DMS114 treated with DMSO at 0.1 percent for 48 hours (cell line): ENCODE results near the gene SCN1B.
"Not testable (repeated sequence)": the region's sequence is repeated elsewhere in the genome, so short reads cannot be mapped to it uniquely, and the experiment has no call there.

Source experiments
- DNase-seq: peaks from one replicate; lab custom pipeline; 2025; ENCODE audit not compliant: unreplicated experiment; lab: John Stamatoyannopoulos, UW

The SCN1B gene

GRCh38 chr19:35015954-35016351, 14.3 kb upstream of the SCN1B start:
- DNase-seq: no peak

GRCh38 chr19:35017507-35017906, 12.8 kb upstream of the SCN1B start:
- DNase-seq: no peak

DNA sequence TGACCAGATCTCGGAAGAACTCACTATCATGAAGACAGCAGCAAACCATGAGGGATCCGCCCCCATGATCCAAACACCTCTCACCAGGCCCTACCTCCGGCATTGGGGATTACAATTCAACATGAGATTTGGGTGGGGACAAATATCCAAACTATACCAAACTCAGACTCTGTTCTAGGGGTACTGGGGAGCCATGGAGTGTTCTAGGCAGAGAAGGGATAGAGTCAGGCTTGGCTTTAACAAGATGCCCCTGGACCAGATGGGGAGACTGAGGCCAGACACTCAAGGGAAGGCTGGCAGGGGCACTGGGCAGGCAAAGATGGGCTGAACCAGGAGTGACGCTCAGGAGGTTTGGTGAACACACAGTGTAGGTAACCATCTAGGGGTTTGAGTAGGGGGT, 11.9 kb upstream of the SCN1B start:
- no peak for DNase-seq

- no peak for DNase-seq
Observed at GRCh38 chr19:35019144-35019543, 11.1 kb upstream of the SCN1B start.

DNA sequence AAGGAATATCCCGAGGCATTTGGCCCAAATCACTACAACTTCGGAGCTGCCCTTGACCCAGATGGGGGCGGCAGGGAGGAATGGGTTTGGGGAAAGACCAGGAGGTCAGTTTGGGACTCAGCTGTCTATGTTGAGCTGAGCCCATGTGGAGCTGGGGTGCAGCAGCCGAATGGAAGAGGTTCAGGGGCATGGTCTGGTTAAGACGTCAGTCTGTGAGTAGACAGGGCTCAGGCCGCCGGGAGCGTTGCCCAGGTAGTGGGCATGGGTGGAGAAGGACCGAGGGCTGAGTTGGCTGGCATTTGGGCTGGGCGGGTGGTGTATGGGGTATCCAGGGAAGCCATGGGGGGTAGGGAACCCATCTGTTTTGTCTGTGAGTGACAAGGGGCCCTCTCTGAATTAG, 9.3 kb upstream of the SCN1B start:
- no peak for DNase-seq

- DNase-seq: no peak
Observed at GRCh38 chr19:35021596-35021995, 8.7 kb upstream of the SCN1B start.

DNA sequence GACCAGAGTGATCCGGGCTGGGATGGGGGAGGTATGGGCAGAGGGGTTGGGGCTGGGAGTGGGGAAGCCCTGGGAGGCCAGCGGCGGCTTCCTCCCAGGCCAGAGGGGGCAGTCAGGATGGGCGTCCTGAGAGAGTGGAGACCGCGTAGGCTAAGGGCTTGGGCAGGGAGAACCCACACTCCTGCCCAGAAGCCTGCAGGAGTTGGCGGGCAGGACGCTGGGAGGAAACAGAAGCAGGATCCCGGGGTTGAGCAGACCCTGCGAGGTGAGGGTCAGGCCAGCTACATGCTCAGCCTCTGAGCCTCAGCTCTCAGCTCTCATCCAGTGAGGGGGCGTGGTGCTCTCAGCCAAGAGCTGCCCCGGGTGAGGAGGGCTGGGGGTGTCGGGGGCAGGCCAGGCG, 7.8 kb upstream of the SCN1B start:
- DNase-seq: no peak

DNA sequence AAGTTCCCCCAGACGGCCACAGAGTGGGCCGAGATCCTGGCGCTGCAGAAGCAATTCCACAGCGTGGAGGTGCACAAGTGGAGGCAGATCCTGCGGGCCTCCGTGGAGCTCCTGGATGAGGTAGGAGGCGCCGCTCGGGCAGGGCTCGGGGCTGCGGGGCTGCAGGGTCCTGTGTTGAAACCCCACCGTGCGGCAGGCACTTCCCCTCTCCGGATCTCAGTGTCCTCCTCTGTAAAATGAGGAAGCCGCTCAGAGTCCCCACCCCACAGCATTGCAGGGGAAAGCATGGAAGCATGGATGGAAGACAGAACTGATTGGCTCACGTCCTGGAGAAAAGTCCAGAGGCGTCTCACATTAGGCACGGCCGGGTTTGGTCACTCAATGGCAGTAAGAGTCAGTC, 6.8 kb upstream of the SCN1B start:
- DNase-seq: no peak

DNA sequence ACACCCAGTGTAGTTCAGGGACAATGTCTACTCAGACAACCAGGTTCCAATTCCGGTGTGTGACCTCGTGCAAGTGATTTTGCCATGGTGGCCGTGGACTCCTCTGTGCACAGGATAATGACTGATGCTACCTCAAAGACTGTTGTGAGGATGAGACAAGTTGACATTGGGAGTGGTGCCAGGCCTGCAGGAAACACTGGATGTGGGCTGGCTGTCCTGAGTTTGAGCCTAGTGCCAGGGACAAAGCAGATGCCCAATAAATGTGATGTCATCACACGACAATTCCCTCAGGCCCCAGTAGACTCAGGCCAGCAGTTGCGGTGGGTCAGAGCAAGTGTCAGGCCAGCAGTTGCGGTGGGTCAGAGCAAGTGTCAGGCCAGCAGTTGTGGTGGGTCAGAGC, 6.2 kb upstream of the SCN1B start:
- DNase-seq: no peak

DNA sequence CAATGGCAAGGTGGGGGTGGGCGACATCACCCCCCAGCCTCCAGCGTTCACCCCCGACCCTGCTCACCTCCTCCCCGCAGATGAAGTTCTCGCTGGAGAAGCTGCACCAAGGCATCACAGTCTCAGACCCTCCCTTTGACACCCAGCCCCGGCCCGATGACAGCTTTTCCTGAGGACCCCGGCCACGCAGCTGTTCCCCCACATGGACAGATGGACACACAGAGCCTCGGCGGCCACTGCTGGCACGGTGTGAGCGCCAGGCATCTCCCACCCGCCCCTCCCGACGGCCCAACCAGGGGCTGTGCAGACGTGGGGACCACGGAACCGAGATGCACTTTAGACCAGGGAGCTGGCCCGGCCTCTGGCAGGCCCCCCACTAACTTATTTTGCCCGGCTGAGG, 4.3 kb upstream of the SCN1B start:
- DNase-seq: no peak

DNA sequence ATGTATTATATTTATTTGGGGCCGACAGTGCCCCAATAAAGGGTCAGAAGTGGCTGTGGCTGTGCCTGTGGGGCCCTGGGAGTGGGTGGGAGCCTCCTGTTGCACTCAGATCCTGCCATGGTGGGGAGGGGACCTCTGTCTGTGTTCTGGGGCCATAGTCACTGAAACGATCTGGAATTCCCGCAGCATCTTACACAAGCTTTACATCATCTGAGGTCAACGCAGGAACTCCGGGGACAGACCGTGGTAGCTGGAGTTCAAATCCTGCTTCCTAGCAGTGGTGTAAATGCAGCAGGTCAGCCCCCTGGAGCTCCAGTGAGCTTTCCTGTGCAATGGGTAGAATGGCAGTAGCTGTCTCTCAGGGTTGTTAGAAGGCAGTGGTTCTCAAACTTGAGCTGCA, 3.9 kb upstream of the SCN1B start:
- DNase-seq: no peak

- no peak for DNase-seq
Observed at GRCh38 chr19:35027009-35027408, 3.3 kb upstream of the SCN1B start.

DNA sequence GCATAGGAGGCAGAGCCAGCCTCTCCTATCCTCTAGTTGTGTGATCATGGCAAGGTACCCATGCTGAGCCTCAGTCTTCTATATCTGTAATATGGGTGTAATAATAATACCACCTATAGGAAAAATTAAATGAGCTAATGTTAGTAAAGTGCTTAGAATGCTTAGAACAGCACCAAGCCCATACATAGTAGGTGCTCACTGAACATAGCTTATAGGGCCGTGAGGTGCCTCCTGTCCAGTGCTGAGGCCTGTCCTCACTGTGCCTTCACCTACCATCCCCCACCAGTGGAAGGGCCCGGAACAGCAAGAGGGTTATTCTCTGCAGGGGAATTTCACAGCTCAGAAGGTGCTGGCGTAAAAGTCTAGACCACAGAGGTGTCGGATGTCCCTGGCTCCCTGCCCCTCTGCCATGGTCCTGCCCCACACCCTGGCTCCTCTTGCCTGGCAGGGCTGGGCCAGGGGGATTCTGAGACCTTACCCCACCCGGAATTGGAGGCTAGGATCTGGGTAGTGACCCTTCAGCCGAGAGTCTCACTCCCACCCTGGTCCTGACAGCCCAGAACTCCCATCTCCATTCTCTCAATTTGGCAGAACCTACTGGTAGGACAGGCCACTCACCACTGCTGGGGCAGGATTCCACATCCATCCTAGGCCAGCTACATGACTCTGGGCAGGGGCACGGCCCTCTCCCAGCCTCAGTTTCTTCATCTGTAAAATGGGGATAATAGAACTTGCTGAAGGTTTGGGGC, 2.2 kb upstream of the SCN1B start:
- DNase-seq: no peak

DNA sequence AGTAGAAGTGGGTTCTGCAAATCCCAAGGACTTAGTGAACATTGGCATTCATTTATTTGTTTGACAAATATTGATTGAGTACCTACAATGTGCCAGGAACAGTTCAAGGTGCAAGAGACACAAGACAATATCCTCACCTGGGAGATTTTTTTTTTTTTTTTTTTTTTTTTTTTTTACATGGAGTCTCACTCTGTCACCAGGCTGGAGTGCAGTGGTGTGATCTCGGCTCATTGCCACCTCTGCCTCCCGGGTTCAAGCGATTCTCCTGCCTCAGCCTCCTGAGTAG, 1.7 kb upstream of the SCN1B start:
- DNase-seq: not testable (repeated sequence)

DNA sequence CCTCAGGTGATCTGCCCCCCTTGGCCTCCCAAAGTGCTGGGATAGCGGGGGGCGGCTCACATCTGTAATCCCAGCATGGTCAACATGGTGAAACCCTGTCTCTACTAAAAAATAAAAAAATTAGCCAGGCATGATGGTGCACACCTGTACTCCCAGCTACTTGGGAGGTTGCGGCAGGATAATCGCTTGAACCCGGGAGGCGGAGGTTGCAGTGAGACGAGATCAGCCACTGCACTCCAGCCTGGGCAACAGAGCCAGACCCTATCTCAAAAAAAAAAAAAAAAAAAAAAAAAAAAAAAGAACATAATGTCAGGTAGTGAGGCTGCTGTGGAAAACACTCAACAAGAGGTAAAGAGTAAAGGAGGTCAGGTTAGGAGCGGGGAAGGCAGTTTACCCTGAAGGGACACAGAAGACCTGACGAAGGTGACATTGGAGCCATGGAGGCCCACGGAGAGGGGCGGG, 964 bp upstream of the SCN1B start:
- DNase-seq: not testable (repeated sequence)

GRCh38 chr19:35029737-35030256, 473 bp upstream of the SCN1B start:
- no peak for DNase-seq

DNA sequence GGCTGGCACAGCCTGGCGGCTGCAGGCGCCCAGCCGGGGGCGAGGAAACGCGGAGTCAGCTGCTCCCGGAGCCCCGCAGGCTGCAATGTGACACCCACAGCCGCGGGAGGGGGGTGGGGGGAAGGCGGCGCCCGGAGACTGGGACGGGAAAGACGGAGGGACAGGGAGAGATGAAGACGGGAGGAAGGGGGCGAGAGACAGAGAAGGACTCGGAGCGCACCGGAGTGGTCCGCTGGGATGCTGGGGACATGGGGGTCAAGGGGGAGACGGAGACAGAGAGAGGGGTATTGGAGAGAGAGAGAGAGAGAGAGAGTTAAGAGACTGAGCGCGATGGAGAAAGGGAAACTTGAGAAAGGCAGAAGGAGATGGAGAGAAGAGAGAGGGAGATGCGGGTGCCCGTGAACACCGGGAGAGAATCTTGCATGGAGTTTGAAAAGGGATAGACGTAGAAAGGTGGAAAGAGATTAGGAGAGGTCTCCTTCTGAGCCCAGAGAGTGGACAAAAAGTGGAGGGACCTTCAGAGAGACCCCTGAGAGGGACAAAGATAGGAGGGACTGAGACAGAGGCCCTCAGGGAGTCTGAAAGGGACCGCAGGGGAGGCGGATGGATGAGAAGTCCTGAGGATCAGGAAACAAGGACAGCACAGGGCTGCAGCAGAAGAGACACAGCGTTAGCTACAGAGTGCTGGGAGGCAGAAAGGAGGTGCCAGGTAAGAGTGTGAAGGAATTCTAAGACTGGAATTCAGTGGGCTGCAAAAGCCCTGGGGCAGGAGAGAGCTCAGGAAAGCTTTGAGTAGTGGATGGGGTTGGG, 1.0 kb downstream of the SCN1B start:
- DNase-seq: no peak

GRCh38 chr19:35032356-35032865, 2.1 kb downstream of the SCN1B start:
- no peak for DNase-seq

DNA sequence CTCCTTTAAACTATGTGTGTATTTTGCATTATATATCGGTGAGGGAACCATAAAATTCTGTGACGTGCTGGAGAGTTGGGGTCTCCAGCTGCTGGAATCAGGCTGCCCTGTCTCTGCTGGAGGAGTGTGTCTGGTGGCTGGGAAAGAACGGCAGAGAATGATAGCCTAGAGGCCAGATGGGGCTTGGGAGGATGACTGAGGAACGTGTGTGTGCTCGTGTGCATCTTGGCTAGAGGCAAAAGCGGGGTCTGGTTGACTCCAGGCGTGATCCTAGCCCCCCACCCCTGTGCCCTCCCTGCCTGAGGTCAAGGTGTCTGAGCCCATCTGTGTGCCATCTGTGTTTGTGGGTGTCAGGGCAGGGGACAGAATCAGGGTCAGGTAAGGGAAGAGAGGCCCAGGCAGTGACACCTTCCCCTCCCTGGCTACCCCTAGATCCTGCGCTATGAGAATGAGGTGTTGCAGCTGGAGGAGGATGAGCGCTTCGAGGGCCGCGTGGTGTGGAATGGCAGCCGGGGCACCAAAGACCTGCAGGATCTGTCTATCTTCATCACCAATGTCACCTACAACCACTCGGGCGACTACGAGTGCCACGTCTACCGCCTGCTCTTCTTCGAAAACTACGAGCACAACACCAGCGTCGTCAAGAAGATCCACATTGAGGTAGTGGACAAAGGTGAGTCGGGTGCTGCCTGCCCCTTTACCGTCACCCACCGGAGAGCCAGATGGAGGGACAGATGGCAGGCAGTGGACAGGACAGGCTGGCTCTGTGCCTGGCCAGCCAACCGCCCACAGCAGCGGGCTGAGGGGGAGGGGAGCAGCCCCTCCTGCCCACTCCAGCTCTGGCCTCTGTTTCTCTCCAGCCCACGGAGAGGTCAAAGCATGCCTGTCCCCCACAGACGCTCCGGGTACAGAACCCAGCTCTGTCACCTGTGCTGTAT, 3.1 kb downstream of the SCN1B start:
- DNase-seq: no peak

GRCh38 chr19:35034005-35034502, 3.8 kb downstream of the SCN1B start:
- DNase-seq: no peak
